Measurements from ENCODE around the gene NAT16.
"Not testable (repeated sequence)": the region's sequence is repeated elsewhere in the genome, so short reads cannot be mapped to it uniquely, and the experiment has no call there.

NAT16 gene

DNA sequence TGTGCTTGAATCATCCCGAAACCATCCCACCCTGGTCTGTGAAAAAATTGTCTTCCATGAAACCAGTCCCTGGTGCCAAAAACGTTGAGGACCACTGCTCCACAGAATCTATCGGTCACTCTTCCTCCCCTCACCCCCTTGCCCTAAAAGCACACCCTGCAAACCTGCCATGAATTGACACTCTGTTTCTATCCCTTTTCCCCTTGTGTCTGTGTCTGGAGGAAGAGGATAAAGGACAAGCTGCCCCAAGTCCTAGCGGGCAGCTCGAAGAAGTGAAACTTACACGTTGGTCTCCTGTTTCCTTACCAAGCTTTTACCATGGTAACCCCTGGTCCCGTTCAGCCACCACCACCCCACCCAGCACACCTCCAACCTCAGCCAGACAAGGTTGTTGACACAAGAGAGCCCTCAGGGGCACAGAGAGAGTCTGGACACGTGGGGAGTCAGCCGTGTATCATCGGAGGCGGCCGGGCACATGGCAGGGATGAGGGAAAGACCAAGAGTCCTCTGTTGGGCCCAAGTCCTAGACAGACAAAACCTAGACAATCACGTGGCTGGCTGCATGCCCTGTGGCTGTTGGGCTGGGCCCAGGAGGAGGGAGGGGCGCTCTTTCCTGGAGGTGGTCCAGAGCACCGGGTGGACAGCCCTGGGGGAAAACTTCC lies 54.0 kb downstream of the NAT16 start:
- DNase-seq = peak; percentile 72

DNA sequence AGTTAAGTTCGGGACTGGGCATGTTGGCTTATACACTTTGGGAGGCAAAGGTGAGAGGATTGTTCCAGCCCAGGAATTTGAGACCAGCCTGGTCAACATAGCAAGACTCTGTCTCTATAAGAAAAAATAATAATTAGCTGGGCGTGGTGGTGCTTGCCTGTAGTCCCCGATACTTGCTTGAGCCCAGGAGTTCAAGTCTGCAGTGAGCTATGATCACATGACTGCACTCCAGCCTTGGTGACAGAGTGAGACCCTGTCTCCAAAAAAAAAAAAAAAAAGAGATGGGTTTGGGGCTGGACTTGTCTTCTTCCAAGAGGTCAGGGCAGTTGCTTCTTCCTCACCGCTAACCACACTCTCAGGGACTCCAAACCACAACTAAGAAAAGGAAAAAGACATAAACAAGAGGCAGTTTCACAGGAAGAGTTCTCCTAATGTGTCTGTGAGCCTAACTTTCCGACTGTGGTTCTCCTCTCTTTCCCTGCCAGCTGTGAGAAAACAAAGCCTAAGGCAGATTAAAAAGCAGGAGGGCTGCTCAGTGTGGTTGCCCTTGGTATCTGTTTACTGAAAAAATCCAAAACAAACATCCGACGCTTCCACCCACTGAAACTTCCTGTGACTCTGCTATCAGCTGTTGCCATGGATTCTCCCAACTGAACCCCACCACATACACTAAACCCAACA lies 55.6 kb downstream of the NAT16 start:
- DNase-seq = peak; percentile 75

DNA sequence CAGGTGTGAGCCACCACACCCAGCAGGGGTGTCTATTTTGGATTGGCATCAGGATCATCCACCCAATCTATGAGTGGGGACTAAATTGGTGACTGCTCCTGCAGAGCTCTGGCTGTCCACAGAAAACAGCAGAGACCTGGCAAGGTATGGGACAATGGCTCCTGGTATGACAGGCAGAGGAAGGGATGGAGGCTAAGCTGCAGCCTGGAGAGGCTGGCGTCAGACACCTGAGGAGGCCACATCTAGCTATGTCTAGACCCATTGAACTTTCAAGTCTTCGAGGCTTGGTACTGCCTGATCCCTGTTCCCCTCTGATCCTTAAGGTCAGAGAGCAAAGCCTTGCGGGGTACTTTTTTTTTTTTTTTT lies 56.4 kb downstream of the NAT16 start:
- DNase-seq = no peak

DNA sequence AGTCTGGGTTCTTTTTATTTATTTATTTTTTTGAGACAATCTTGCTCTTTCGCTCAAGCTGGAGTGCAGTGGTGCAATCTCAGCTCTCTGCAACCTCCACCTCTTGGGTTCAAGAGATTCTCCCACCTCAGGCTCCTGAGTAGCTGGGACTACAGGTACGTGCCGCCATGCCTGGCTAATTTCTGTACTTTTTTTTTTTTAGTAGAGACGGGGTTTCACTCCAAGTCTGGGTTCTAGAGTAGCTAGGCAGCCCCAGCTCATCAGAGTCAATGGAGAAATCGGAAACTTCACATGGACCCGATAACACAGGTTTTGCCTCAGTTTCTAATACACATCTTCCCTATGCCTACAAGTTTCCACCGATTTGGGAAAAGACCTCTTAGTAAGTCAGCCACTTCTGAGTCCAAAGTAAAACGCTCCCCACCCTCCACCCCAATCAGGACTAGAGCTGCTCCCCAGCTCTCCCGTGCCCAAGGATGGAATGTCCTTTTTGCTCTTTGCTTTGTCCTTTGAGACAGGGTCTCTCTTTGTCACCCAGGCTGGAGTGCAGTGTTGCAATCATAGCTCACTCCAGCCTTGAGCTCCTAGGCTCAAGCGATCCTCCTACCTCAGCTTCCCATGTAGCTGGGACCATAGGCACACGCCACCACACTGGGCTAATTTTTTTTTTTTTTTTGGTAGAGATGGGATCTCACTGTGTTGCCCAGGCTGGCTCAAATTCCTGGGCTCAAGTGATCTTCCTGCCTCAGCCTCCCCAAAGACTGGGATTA lies 57.0 kb downstream of the NAT16 start:
- no peak for DNase-seq

DNA sequence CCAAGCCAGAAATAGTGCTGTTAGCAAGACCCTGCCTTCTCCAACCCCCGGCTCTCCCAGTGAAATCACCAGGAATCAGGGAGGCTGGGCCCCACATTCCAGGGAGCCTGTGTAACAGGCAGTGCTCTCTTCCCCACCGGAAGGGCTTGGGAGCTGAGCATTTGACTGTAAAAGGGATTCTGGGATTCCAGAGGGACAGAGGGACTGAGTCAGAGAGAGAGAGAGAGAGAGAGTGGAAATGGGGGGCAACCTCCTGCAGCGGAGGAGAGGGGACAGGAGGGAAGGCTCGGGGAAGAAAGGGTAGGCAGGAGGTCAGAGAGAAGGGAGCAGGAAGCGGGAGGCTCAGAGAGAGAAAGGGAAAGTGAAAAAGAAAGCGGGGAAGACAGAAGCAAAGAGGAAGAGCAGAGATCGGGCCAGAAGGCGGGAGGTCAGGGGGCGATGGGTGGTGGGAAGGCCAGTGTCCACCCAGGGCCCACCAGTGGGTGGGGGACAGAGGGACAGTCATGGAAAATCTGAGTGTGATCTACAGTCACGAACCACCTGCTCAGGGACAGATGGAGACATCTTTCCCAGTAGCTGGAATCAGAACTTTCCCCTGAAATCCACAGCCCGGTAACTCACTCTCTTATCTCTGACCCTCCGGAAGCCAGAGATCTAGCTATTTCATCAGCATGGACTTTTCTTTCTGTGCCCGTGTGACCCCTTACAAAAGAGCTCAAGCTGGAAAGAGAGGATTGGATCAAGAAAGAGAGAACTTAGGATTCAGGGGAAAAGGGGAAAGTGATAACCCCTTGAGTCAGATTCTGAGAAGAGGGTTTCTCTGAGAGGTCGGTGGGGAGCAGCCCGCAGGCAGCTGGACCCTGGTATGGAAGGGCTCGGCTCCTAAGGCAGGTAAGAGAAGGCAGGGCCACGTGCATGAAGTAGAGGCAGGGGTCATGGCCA lies 57.8 kb downstream of the NAT16 start:
- peak; percentile 100 for DNase-seq

DNA sequence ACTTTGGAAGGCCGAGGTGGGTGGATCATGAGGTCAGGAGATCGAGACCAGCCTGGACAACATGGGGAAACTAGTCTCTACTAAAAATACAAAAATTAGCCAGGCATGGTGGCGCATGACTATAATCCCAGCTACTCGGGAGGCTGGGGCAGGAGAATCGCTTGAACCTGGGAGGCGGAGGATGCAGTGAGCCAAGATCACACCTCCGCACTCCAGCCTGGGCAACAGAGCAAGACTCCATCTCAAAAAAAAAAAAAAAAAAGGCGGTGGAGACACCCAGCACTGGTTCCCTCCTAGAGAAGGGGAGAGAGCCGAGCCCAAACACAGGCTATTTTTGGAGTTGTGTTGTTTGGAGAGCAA lies 58.5 kb downstream of the NAT16 start:
- DNase-seq = not testable (repeated sequence)

Measured in fibroblast of skin of right quadriceps (primary cell).